Activated effector memory CD4-positive, alpha-beta T cell treated with anti-CD3 and anti-CD28 coated beads, Interleukin-2, amount 50 U/mL, for 16 hours (primary cell): Measurements from ENCODE around the gene GDAP2.
A peak's percentile ranks its signal among the peaks of the same experiment; 100 is the strongest.
"Not testable (repeated sequence)": the region's sequence is repeated elsewhere in the genome, so short reads cannot be mapped to it uniquely, and the experiment has no call there.

Source experiments
- DNase-seq: peaks from one replicate; pipeline ENCODE4 v3.0.0-alpha.2; 2020

The GDAP2 gene, protein sequence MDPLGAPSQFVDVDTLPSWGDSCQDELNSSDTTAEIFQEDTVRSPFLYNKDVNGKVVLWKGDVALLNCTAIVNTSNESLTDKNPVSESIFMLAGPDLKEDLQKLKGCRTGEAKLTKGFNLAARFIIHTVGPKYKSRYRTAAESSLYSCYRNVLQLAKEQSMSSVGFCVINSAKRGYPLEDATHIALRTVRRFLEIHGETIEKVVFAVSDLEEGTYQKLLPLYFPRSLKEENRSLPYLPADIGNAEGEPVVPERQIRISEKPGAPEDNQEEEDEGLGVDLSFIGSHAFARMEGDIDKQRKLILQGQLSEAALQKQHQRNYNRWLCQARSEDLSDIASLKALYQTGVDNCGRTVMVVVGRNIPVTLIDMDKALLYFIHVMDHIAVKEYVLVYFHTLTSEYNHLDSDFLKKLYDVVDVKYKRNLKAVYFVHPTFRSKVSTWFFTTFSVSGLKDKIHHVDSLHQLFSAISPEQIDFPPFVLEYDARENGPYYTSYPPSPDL

DNA sequence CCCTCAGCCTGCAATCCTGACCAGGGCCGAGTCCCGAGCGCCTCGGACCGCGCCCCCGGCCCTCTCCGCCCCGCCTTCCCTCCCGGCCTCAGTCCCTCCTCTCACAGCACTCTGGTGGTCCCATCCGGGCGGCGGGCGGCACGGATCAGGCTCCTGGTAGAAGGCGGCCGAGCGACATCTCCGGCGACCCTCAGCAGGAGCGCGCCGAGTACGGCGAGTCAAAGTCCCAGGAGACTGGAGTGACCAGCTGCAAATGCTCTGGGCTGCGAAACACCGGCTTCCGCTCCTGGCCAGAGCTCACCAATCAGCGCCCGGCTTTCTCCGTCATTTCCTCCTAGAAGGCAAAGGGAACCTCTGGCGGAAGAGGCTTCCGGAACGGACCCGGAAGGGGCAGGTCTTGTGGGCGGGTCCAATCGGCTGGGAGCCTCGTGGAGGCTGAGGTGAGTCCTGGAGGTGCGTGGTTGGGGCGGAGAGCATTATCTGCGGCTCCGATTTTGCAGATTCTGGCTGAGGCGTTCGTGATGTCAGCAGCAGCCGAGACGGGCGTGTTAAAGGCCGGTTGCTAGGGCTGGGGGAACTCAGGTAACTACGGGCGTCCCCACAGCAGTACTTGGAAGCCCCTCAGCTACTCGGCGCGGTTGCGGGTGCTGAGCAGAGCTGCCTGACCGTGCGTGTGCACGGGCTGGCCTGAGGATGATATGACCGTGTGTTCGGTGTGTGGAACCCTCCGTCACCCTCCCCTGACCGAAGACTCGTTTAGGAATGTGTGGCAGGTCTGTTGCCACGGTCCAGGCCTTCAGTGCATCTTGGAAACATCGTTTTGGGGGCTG lies at the start of gene GDAP2, which contains the start of gene WDR3:
TSS of gene GDAP2 (minus strand) at position 279 of the 830 bp plus-strand sequence. CDS start 9,264 bp downstream, outside the sequence.
TSS of gene WDR3 (plus strand) at position 397 of the 830 bp plus-strand sequence. CDS start 3,581 bp downstream, outside the sequence.
- peak; percentile 98 for DNase-seq

DNA sequence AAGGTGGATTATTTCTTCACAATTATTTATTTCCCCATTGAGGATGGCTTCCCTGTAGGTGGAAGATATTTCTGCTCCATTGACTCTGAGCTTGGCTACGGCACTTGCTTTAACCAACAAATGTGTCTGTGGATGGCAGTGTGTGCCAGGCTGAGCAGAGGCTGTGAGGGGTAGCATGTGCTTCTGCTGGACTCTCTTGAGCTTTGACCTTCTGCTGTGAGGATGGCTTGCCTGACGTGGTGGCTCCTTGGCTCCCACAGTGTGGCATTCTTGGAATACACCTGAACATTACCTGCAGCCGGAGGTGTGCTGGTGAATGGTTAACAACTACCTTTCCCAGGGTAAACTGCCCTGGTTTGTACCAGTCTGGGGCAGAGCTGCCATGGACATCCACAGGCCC lies 47.0 kb upstream of the GDAP2 start:
- DNase-seq: no peak

DNA sequence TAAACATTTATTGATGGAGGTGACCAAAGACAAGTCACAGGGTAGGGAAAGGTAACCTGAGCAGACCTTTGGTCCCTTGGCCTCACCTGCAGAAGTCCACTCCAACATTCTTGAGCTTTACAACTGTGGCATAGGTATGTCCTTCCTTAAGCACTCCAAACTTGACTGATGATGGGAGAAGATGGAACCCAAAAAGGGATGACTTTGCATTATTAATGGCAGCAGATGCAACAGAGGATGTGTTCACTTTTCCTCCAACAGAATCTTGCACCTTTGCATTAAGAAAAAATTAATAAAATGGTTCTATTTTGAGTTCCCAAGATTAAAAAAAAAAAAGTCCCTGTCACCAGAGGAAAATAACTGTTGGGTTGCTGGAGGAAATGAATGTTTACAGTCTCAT lies 42.4 kb upstream of the GDAP2 start:
- DNase-seq: no peak

DNA sequence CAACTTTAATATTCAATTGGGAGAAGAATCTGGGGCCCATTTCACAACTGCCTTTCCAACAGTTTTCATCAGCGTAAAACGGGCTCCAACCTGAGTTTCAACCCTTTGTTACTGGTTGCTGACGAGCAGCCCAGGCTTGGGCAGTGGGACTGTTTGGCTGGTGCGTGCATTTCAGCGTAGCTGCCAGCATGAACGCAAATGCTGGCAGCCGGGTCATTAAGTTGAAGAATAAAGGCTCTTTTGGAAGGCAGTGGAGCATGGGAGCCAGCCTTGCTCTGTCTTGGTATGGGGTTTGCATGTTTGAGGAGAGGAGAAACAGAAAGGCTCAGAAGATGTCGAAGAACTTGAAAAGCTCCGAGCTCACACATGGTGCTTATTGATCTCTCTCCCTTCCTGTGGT lies 40.8 kb upstream of the GDAP2 start:
- no peak for DNase-seq

DNA sequence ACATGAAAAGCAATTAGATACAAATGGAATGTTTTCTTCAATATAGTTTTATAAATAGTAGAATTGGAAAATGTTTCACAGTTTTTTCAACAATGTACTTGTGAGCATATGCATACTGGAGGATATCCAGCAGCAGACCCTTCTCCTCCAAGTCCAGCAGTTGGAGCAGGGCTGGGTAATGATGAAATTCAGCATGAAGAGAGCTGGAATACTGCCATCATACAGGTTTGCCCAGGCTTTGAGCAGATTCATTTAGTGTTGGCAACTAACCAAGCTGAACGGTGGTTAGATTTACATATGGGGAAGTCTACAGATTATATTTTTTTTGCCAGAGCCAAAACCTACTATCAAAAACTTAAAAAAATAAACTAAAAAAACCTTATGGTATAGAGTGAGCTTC lies 38.5 kb upstream of the GDAP2 start:
- no peak for DNase-seq

DNA sequence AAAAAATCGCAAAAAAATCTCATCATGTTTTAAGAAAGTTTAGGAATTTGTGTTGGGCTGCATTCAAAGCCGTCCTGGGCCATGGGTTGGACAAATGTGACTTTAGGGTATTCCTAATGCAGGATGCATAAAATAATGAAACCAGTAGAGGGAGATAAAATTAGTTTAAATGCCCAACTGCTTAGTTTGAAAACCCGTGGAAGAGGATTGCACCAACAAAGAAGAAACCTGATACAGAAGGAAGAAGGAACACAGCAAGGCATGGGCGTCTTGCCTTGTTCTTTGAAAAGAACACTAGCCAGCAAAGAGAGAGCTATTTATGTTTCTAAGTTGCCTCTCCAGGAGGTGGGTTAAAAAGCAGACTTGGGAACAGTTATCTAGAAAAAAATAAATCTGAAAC lies 38.1 kb upstream of the GDAP2 start:
- DNase-seq: no peak

DNA sequence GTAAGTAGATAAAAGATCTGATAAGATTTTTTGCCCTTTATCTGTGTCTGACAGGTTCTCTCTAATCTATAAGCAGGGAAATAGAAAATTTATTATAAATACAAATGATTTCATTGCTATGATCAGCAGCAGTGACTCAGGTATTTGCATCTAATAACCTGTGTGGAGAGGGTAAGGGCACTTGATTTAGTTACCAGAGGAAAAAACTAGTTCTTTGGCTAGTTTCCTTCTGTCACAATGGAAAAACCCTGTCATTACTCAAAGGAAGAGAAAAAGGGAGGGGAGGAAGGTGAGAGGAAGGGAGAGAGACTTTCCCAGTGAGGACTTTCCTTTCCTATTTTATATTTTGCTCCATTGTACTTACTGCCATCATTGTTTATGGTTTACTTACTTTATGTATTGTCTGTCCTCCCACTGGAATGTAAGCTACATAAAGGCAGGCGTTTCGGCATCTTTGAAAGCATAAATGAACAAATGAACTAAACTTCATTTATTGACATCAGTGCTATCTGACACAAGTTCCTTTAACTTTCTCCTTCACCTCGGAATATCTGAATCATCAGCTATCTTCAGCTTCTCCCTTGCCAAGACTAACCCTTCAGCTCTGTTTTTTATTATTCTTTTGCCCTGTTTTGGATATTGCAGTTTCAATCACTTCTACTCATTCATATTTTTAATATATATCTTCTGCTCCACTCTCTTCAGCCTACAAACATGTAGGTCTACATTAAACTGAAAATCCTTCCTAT lies 35.0 kb upstream of the GDAP2 start:
- no peak for DNase-seq

DNA sequence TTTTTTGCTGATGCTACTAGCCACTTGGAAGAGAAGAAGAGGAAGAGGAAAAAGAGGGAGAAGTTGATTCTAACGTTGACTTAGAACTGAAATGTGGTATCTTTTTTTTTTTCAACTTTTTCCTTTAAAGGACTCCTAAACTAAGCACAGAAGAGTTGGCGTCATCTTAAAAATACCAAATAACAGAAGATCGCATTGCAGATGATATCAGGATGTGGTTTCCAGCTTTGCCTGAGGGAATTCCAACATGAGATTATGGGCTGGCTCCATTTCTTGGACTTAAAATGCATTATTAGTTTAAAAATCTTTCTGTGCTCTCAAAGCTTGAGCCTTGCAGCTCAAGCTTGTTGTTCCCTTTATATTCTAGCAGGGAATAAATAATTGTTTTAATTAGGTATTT lies 29.9 kb upstream of the GDAP2 start:
- DNase-seq: no peak

DNA sequence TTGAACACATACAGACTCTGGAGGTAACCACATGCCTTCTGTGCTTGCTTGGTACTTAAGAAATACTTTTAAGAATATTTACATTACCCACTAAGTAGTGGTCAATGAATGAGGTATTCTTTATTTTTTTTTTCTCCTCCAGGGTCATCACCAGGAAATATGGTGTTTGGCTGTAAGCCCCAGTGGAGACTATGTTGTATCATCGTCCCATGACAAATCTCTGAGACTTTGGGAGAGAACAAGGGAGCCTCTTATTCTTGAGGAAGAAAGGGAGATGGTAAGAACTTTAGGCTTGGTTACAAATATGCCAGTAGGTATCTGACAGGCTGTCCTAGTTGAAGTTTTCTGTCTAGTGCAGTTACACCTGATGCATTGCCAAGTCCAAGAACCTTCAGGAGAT lies 23.0 kb upstream of the GDAP2 start:
- no peak for DNase-seq

DNA sequence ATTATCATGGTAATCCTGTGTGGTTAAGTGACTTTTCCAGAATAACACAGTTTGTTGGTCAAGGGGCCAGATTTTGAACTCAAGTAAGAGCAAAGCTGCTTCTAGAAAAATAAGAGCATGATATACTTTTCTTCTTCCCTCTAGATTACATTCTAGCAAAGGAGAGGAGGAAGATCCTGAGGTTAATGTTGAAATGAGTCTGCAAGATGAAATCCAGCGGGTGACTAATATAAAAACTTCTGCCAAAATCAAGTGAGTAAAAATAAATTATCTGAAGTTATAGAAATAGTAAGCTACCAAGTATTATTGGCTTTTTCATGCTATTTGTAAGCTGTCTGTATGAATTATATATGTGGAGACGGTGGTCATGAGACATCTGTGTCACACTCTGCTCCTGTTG lies 12.9 kb upstream of the GDAP2 start:
- DNase-seq: no peak

DNA sequence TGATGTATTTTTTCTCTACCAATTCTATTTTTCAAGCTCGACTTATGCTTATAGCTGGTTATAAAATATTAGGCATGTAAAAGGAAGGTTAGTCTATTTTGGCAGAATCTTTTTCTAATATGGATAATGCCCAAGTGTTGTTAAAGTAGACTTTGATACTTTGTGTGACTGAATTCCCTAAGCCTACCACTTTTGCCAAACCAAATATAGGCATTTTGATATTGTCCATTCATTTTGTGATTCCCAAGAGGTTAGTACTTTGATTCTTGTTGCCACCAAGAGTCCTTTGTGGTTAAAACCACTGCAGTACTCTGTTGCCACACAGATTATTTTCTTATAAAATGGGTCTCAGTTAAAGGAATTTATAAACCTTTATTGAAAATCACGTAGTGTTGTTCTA lies 4.3 kb upstream of the GDAP2 start:
- no peak for DNase-seq

DNA sequence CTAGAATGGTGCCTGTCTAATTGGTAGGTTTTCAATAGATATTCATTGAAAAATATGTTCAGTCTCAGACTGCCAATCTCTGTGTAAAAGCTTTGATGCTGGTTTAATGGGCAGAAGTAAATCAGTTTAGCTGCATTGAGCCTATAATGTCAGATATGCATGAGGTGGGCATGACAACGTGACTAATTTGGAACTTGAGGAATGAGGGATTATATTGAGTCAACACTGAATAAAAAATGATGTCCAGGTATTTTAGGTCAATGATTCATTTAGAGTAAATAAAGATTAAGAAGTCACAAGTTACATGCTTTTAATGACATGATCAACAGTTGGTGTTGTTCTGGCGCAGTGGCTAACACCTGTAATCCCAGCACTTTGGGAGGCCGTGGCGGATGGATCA lies 3.2 kb upstream of the GDAP2 start:
- no peak for DNase-seq

DNA sequence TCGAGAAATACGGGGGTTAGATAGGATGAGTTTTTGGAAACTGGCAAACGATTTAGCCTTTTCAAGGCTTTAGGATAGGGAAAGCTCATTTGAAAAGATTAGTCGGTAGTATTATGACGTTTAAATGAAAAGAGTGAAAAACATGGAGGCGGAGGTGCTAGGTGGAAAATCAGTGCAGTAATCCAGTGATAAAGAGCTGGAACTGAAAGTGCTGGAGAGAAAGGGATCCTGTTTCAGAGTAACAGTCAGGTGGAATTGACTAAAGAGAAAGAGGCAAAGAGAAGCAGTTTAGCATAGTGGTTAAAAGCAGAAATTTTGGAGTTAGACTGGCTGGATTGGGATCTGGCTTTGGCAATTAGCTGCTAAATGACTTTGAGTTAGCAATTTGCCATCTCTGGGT lies 1.1 kb upstream of the GDAP2 start:
- no peak for DNase-seq

DNA sequence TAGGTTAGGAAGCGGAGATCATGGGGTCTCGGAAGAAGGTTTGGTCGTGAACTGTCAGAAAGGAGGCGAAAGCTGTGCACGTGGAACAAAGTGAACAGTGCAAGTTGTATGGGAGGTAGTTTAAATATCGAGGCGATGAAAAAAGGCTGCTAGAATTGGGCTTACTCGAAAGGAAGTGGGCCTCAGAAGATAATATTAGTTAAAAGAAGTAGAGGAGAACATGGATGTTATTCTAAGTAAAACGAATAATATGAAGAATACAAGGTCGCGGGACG lies 689 bp upstream of the GDAP2 start:
- DNase-seq: no peak

DNA sequence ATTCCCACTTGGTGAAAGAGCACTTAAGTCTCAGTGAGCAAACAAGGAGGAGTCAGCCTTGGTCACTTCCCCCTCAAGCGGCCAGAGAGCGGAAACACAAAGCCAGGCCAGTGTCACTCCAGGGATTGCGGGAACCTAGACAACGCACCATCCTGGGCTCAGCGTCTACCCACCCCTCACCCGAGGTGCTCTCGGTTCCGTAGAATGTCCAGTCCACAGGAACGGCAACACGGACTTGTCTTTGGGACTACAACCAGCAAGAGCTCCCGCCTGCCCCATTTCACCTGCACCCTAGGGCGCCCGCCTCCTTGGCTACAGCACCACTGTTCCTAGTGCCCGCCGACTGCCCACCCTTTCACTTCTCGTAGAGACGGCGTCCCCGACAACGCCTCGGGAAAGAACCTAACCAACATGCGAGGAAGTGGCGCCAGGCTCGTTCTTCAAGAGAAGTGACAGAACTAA lies 509 bp downstream of the GDAP2 start:
- DNase-seq: no peak

DNA sequence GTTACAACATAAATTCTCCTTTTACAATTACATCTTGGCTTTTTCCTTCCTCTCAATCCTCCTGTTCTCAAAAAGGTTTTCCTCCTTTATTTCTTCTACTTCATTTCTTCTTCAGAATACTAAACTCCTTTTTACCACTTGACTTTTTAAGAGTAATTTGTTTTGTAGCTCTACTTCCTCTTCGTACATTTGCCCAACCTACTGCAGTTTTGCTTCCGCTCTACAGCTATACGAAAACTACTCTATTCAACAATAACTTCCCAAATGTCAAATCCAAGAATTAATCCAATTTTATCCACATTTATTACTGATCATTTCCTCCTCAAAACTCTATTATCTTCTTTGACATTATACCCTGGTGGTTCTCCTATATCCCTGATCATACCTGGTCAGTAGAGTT lies 3.4 kb downstream of the GDAP2 start:
- DNase-seq: no peak

DNA sequence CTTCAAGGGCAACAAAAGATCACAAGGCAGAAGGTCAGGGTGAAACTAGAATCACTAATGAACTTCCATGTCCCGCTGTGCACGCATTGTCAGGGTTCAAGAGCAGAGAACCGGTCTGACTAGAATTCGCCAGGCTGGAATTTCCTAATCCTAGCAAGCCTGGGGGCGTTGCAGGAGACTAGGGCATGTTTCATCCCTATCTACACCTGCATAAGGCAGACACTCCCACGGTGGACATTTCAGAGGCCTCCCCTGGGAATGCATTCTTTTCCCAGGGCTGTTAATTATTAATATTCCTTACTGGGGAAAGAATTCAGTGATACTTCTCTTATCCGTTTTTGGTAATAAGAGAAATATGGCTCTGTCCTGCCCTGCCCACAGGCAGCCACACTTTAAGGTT lies 6.7 kb downstream of the GDAP2 start:
- DNase-seq: not testable (repeated sequence)

DNA sequence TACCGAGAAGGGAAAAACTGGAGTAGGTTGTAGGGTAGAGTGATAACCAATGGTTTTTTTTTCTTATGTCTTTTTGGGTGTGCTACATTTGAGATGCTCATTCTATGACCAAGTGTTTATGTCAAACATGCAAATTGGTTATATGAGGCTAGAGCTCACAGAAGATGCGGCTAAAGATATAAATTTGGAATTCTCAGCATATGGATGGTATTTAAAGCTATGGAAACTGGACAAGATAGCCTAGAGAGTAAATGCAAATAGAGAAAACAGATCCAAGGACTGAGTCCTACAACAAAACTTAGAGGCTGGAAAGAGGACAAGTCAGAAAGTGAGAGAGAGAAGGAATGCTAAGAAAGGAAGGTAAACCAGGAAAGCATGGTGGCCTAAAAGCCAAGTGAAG lies 7.4 kb downstream of the GDAP2 start:
- DNase-seq: no peak

DNA sequence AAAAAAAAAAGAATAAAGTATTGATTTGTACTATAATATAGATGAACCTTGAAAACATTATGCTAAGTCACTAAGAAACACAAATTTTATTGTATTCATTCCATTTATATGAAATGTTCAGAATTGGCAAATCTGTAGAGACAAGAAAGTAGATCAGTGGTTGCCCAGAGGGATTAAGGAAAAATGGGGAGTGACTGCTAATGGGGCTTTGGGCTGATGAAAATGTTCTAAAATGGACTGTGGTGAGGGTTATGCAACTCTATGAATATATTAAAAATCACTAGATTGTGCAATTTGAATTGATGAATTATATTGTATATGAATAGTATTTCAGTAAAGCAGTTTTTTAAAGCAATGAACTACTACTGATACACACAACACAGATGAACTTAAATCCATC lies 10.0 kb downstream of the GDAP2 start:
- no peak for DNase-seq

DNA sequence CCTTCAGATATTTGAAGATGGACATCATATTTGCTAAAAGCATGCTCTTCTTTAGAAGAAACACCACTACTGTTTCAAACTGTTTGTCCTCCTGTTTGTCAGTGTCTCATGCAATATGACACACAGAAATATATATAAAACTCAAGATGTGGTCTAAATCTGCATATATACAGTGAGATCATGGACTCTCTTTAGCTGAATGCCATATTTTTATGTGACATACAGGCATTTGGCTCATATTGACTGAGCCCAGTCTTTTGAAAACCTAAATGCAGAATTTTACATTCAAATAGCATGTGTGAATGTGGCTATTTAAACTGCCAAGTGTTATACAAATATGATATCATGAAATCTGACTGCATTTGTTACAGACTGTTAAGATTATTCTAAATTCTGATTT lies 18.4 kb downstream of the GDAP2 start:
- no peak for DNase-seq

DNA sequence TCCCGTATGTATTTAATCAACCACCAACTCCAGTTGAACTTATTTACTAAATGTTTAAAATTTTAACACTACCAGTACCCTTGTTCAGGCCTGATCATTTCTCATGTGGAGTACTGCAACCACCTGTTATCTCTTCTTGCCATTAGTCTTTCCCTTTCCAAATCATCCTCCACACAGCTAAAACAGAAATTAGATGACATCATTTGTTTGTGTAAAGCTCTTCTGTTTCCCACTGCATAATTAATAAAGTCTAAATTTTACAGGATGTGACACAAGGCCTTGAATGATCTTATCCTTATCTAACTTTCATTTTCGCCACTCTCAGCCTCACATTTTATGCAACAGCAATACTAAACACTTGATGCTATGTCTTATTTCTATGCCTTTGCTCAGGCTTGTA lies 24.4 kb downstream of the GDAP2 start:
- DNase-seq: no peak

DNA sequence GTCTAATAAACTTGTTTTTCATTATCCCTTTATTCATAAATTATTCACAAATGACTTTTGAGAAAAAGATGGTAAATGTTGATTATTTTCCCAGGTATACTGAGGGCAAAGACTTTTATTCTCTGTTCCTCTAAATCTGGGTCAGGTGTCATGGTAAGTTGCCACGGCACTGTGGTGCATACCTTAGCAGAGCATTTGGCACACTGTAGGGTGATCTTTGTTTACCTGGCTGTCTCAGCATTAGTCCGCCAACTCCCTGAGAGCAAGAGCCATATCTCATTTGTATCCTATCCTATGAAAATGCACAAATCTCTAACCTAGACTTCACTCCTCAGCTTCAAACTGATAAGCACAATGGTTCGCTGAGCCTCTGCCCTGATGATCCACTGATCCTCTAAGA lies 24.9 kb downstream of the GDAP2 start:
- no peak for DNase-seq

DNA sequence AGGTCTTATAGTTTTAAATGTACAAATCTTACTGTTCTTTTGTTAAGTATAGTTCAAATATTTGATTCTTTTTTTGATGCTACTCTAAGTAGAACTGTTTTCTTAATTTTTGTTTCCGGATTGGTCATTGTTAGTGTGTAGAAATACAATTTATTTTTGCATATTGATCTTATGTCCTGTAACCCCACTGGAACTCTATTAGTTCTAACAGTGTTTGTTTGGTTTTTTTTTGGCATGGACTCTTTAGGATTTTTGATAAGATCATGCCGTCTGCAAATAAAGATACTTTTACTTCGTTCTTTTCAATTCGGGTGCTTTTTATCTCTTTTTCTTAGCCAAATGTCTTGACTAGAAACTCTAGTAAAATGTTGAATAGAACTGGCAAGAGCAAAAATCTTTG lies 26.5 kb downstream of the GDAP2 start:
- no peak for DNase-seq
